Measurements from ENCODE around the gene SMCO4.
A peak's percentile ranks its signal among the peaks of the same experiment; 100 is the strongest.
"Not testable (repeated sequence)": the region's sequence is repeated elsewhere in the genome, so short reads cannot be mapped to it uniquely, and the experiment has no call there.

Gene SMCO4

DNA sequence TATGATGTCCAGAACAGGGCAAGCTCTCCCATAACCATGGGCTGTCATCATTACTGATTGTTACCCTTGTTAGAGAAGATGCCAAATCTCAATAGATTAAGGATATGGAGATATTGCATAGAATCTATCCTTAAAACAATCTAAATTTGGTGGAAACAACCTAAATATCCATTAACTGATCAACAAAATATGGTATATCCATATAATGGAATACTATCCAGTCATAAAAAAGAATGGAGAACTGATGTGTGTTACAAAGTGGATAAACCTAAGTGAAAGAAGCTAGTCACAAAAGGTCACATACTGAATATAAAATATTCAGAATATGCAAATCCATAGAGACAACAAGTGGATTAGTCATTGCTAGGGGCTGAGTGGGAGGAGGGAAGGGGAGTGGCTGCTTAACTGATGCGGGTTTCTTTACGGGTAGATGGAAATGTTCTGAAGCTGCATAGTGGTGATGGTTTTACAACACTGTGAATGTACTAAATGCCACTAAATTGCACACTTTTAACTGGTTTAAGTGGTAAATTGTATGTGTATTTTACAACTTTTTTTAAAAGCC, 36.1 kb upstream of the SMCO4 start:
- H3K4me3 ChIP-seq (ENCODE audit: control insufficient read depth, low read depth, low read length): no peak overlapping the region
- peak; percentile 1 for DNase-seq (ENCODE audit: low read depth)
- TF ChIP-seq, protein P1, sequence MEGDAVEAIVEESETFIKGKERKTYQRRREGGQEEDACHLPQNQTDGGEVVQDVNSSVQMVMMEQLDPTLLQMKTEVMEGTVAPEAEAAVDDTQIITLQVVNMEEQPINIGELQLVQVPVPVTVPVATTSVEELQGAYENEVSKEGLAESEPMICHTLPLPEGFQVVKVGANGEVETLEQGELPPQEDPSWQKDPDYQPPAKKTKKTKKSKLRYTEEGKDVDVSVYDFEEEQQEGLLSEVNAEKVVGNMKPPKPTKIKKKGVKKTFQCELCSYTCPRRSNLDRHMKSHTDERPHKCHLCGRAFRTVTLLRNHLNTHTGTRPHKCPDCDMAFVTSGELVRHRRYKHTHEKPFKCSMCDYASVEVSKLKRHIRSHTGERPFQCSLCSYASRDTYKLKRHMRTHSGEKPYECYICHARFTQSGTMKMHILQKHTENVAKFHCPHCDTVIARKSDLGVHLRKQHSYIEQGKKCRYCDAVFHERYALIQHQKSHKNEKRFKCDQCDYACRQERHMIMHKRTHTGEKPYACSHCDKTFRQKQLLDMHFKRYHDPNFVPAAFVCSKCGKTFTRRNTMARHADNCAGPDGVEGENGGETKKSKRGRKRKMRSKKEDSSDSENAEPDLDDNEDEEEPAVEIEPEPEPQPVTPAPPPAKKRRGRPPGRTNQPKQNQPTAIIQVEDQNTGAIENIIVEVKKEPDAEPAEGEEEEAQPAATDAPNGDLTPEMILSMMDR (conservative IDR thresholded peaks at IDR 0.05; ENCODE audit: control insufficient read depth, insufficient read depth, low read depth, low read length): no peak

DNA sequence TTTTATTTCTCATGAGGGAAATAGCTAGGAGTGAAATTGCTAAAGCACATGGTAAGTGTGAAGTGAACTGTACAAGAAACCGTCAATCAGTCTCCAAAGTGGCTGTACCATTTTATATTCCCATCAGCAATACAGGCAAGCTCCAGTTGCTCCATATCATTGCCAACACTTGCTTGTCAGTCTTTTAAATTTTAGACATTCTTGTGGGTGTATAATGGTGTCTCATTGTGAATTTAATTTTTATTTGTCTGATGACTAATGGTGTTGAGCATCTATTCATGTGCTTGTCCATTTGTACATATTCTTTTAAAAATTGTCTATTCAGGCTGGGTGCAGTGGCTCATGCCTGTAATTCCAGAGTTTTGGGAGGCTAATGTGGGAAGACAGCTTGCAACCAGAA, 34.1 kb upstream of the SMCO4 start:
- no peak overlapping the region for H3K4me3 ChIP-seq (ENCODE audit: control insufficient read depth, low read depth, low read length)
- DNase-seq (ENCODE audit: low read depth): peak; percentile 54
- TF ChIP-seq, protein P1 (conservative IDR thresholded peaks at IDR 0.05; ENCODE audit: control insufficient read depth, insufficient read depth, low read depth, low read length): no peak

DNA sequence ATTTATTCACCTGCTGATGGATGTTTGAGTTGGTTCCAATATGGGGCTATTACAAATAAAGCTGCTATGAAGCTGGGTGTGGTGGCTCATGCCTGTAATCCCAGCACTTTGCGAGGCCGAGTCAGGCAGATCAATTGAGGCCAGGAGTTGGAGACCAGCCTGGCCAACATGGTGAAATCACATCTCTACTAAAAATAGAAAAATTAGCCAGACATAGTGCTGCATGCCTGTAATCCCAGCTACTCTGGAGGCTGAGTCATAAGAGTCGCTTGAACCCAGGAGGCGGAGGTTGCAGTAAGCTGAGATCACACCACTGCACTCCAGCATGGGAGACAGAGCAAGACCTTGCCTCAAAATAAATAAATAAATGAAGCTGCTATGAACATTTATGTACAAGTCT, 33.7 kb upstream of the SMCO4 start:
- DNase-seq (ENCODE audit: low read depth): peak; percentile 76
- H3K4me3 ChIP-seq (ENCODE audit: control insufficient read depth, low read depth, low read length): not testable (repeated sequence)

DNA sequence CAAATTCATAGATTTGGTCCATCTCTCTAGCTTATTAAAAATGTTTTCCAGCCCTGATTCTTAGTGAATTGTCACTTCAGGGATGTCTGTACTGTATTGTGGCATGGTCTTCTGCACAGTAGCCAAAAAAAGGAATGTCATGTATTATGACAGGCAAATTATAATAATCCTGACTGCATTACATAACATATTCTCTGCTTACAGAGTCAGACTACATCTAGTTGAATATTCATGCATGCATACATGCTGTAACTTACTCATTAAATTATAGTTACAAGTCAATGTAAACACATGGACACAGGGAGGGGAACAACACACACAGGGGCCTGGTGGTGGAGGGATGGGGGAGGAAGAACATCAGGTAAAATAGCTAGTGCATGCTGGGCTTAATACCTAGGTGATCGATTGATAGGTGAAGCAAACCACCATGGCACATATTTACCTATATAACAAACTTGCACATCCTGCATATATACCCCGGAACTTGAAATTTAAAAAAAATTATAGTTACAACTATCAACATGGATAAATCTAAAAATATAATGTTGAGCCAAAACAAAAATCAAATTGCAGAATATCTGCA, 31.5 kb upstream of the SMCO4 start:
- H3K4me3 ChIP-seq (ENCODE audit: control insufficient read depth, low read depth, low read length): no peak overlapping the region
- DNase-seq (ENCODE audit: low read depth): no peak
- TF ChIP-seq, protein P1 (conservative IDR thresholded peaks at IDR 0.05; ENCODE audit: control insufficient read depth, insufficient read depth, low read depth, low read length): no peak

DNA sequence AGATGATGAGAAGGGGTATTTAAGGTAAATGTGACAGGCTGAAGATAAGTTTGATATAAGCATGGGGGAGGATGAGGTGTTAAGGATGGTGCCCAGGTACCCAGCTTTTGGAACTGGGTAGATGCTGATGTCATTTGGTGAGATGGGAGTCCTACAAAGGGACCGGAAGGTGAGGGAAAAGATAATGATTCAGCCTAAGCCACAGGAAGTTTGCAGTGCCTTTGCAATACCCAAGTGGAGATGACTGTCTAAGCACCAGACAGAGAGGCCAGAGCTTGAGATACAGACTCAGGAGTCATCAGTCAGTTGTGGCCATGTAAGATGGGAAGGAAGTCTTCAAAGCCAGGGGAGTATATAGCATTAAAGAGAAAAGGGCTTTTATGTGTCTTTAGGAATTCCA, 30.0 kb upstream of the SMCO4 start:
- no peak overlapping the region for H3K4me3 ChIP-seq (ENCODE audit: control insufficient read depth, low read depth, low read length)
- peak; percentile 5 for DNase-seq (ENCODE audit: low read depth)
- TF ChIP-seq, protein P1 (conservative IDR thresholded peaks at IDR 0.05; ENCODE audit: control insufficient read depth, insufficient read depth, low read depth, low read length): no peak

DNA sequence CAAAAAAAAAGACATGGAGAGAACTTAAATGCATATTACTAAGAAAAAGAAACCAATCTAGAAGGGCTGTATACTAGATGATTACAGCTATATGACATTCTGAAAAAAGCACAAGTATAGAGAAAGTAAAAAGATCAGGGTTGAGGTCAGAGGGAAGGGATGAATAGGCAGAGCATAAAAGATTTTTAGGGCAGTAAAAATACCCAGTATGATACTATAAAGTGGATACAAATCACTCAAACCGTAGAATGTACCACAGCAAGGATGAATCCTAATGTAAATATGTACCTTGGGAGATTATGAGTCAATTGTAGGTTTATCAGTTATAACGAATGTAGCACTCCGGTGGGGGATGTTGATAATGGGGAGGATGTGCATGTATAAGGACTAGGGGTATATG, 29.4 kb upstream of the SMCO4 start:
- TF ChIP-seq, protein P1 (conservative IDR thresholded peaks at IDR 0.05; ENCODE audit: control insufficient read depth, insufficient read depth, low read depth, low read length): no peak
- no peak for DNase-seq (ENCODE audit: low read depth)
- no peak overlapping the region for H3K4me3 ChIP-seq (ENCODE audit: control insufficient read depth, low read depth, low read length)

DNA sequence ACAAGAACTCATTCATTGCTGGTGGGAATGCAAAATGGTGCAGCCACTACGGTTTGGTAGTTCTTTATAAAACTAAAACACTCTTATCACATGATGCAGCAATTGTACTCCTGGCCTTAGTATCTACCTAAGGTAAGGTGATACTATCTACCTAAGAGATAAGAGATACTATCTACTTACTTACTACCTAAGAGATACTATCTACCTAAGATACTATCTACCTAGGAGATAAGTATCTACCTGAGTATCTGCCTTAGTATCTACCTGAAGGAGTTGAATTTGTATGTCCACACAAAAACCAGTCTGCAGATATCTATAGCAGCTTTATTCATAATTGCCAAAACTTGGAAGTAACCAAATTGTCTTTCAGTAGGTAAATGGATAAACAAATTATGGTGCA, 29.0 kb upstream of the SMCO4 start:
- no peak for DNase-seq (ENCODE audit: low read depth)
- H3K4me3 ChIP-seq (ENCODE audit: control insufficient read depth, low read depth, low read length): no peak overlapping the region
- TF ChIP-seq, protein P1 (conservative IDR thresholded peaks at IDR 0.05; ENCODE audit: control insufficient read depth, insufficient read depth, low read depth, low read length): no peak
